GM23338 (cell line): Measurements from ENCODE around the gene TAP1. TPM values are rescaled to one million over a fixed set of nuclear protein-coding genes. Genes with fewer than 3 reads are reported as not detected.
A peak's percentile ranks its signal among the peaks of the same experiment; 100 is the strongest.

Source experiments
- ATAC-seq: fragments of 200-7000 bp; cut with Tn5 transposase; 3 replicates; pipeline ENCODE4 v1.9.1; 2020
- DNase-seq: peaks from one replicate; pipeline ENCODE4 v3.0.0-alpha.2; 2015; ENCODE audit warnings: low spot score
- H2AFZ ChIP-seq: fragments of 200-600 bp; sonication (generic); 2 replicates; pipeline ENCODE4 v1.8.0; 2016; ENCODE audit warnings: antibody characterized with exemption, mild to moderate bottlenecking, moderate library complexity
- H3F3A ChIP-seq: fragments of 200-600 bp; sonication (generic); replicated peaks from 2 replicates; pipeline ENCODE4 v1.8.0; 2017; ENCODE audit warnings: antibody characterized with exemption, mixed run types, low read depth
- H3K27ac ChIP-seq: fragments of 200-600 bp; sonication (generic); 2 replicates; pipeline ENCODE4 v1.6.1; 2016; ENCODE audit warnings: low read depth
- H3K27me3 ChIP-seq: fragments of 200-600 bp; sonication (generic); 2 replicates; pipeline ENCODE4 v1.8.0; 2016; ENCODE audit warnings: mild to moderate bottlenecking, mixed run types, moderate library complexity; ENCODE audit not compliant: insufficient read depth
- H3K36me3 ChIP-seq: fragments of 200-600 bp; sonication (generic); 2 replicates; pipeline ENCODE4 v1.8.0; 2016; ENCODE audit warnings: mild to moderate bottlenecking; ENCODE audit not compliant: insufficient read depth
- H3K4me1 ChIP-seq: fragments of 200-600 bp; sonication (generic); 2 replicates; pipeline ENCODE4 v1.8.0; 2016; ENCODE audit warnings: mild to moderate bottlenecking, moderate library complexity; ENCODE audit not compliant: insufficient read depth
- H3K4me2 ChIP-seq: fragments of 200-600 bp; sonication (generic); 2 replicates; pipeline ENCODE4 v1.7.1; 2017; ENCODE audit warnings: mixed run types
- H3K4me3 ChIP-seq: fragments of 200-600 bp; sonication (generic); 2 replicates; pipeline ENCODE4 v1.6.1; 2016; ENCODE audit warnings: mixed run types
- H3K79me2 ChIP-seq: fragments of 200-600 bp; sonication (generic); replicated peaks from 2 replicates; pipeline ENCODE4 v1.8.0; 2017; ENCODE audit warnings: mild to moderate bottlenecking; ENCODE audit not compliant: insufficient read depth
- H3K9me2 ChIP-seq: fragments of 200-600 bp; sonication (generic); 2 replicates; pipeline ENCODE4 v1.8.0; 2017; ENCODE audit not compliant: insufficient read depth
- H4K20me1 ChIP-seq: fragments of 200-600 bp; sonication (generic); replicated peaks from 2 replicates; pipeline ENCODE4 v1.8.0; 2017; ENCODE audit warnings: mild to moderate bottlenecking; ENCODE audit not compliant: insufficient read depth
- H3K27ac Mint-ChIP-seq: 2 replicates; pipeline ENCODE4 v1.8.0; 2020; ENCODE audit warnings: inconsistent platforms, mild to moderate bottlenecking, moderate library complexity, mixed read lengths
- H3K27me3 Mint-ChIP-seq: 3 replicates; pipeline ENCODE4 v1.8.0; 2022; ENCODE audit warnings: low read depth, mild to moderate bottlenecking, moderate library complexity, mixed read lengths, inconsistent platforms; ENCODE audit not compliant: insufficient read depth, poor library complexity
- H3K36me3 Mint-ChIP-seq: 3 replicates; pipeline ENCODE4 v1.8.0; 2021; ENCODE audit warnings: low read depth, mild to moderate bottlenecking, inconsistent platforms, moderate library complexity, mixed read lengths
- H3K4me1 Mint-ChIP-seq: 3 replicates; pipeline ENCODE4 v1.8.0; 2020; ENCODE audit warnings: mild to moderate bottlenecking, inconsistent platforms, mixed read lengths
- H3K4me3 Mint-ChIP-seq: 3 replicates; pipeline ENCODE4 v1.8.0; 2021; ENCODE audit warnings: moderate library complexity, mild to moderate bottlenecking, inconsistent platforms, mixed read lengths
- H3K9me3 Mint-ChIP-seq: 3 replicates; pipeline ENCODE4 v1.8.0; 2020; ENCODE audit warnings: moderate library complexity, mild to moderate bottlenecking, inconsistent platforms, mixed read lengths
- CTCF ChIP-seq, 2 experiments: fragments of 200-600 bp in 1 of 2; sonication (generic) in 1 of 2; conservative IDR thresholded peaks; 2 replicates each; pipeline versions ENCODE4 v1.5.1 to v1.6.1; 2016 to 2017; ENCODE audit warnings: antibody characterized with exemption in 2 of 2, low read depth in 2 of 2, mild to moderate bottlenecking in 2 of 2, moderate library complexity in 1 of 2
- EZH2 ChIP-seq: fragments of 200-600 bp; sonication (generic); IDR thresholded peaks from one replicate; pipeline ENCODE4 v1.8.0; 2017; ENCODE audit warnings: antibody characterized with exemption, mild to moderate bottlenecking, low read depth; ENCODE audit not compliant: unreplicated experiment
- EZH2phosphoT487 ChIP-seq: fragments of 200-600 bp; sonication (generic); IDR thresholded peaks from one replicate; pipeline ENCODE4 v1.8.1; 2018; ENCODE audit warnings: antibody characterized with exemption; ENCODE audit not compliant: unreplicated experiment
- JUNB ChIP-seq: IDR thresholded peaks from one replicate; pipeline ENCODE4 v1.6.1; 2016; ENCODE audit warnings: antibody characterized with exemption; ENCODE audit not compliant: unreplicated experiment
- STAT1 ChIP-seq: IDR thresholded peaks from one replicate; pipeline ENCODE4 v1.6.1; 2016; ENCODE audit warnings: antibody characterized with exemption; ENCODE audit not compliant: unreplicated experiment
- ZNF114 ChIP-seq: fragments of 250-450 bp; sonication (Bioruptor Pico); IDR thresholded peaks from 2 replicates; pipeline ENCODE4 v1.5.0; 2020; ENCODE audit warnings: mild to moderate bottlenecking, moderate library complexity
- polyA plus RNA-seq: library from polyadenylated mRNA; unstranded; fragments of >200 nt; fragmentation: Nextera tagmentation; extraction: Ambion mirVana; gene quantifications from 2 replicates; pipeline ENCODE4 v1.2.1, GENCODE V29; 2016
- total RNA-seq: library from RNA; depleted of rRNA; stranded (reverse); fragments of >200 nt; shearing (Covaris generic); gene quantifications from 2 replicates; pipeline ENCODE4 v1.2.3, GENCODE V29; 2014

TAP1 gene
- total and polyA plus RNA-seq, 2 experiments from 2014 or later = 13.8 to 22.0 TPM

GRCh38 chr6:32885698-32886286, 32.3 kb upstream of the TAP1 start:
- H3K36me3 Mint-ChIP-seq = no peaks in the 10 kb centered on the region
- H3K9me3 Mint-ChIP-seq = no peaks in the 10 kb centered on the region
- ATAC-seq (peak; percentile 38; the same call in 2 of the 3 replicates), DNase-seq (peak; percentile 82)
- H3K36me3 ChIP-seq = no peaks in the 10 kb centered on the region
- no peaks in the 10 kb centered on the region for H3K4me1 ChIP-seq
- H3K27me3 Mint-ChIP-seq = peaks cover 4% of the 10 kb centered on the region
- H3K4me3 Mint-ChIP-seq = no peak overlapping the region
- H3K9me2 ChIP-seq = no peaks in the 10 kb centered on the region
- no peak overlapping the region for H3K27ac ChIP-seq
- no peak overlapping the region for H3K4me3 ChIP-seq
- no peak overlapping the region for H2AFZ ChIP-seq
- H4K20me1 ChIP-seq = no peaks in the 10 kb centered on the region
- no peaks in the 10 kb centered on the region for H3K79me2 ChIP-seq
- no peaks in the 10 kb centered on the region for H3F3A ChIP-seq
- H3K4me1 Mint-ChIP-seq = no peaks in the 10 kb centered on the region
- H3K4me2 ChIP-seq = no peak overlapping the region
- no peak overlapping the region for H3K27ac Mint-ChIP-seq
- TF ChIP-seq CTCF (conservative IDR thresholded peaks at IDR 0.05; ENCODE audit: low read depth in 2 of 2) = peak; percentile 58 to 78
- TF ChIP-seq EZH2 = no peak
- TF ChIP-seq JUNB = no peak
- no peaks in the 10 kb centered on the region for H3K27me3 ChIP-seq

- Histone ChIP-seq H4K20me1 (no peaks in the 10 kb centered on the region), H3K9me2 (no peaks in the 10 kb centered on the region), H2AFZ (peak overlapping the region; percentile 59; the same call in 1 of the 2 replicates), H3K4me3 (no peak overlapping the region), H3K27ac (no peak overlapping the region), H3K4me2 (no peak overlapping the region), H3F3A (no peaks in the 10 kb centered on the region), H3K79me2 (no peaks in the 10 kb centered on the region), H3K36me3 (no peaks in the 10 kb centered on the region), H3K27me3 (no peaks in the 10 kb centered on the region), H3K4me1 (no peaks in the 10 kb centered on the region)
- Mint-ChIP-seq H3K27ac (no peak overlapping the region), H3K4me1 (no peaks in the 10 kb centered on the region), H3K27me3 (peaks cover 5% of the 10 kb centered on the region), H3K9me3 (no peaks in the 10 kb centered on the region), H3K36me3 (no peaks in the 10 kb centered on the region), H3K4me3 (no peak overlapping the region)
- ATAC-seq (peak; percentile 26; the same call in 1 of the 3 replicates), DNase-seq (peak; percentile 17)
- TF ChIP-seq EZH2phosphoT487 (no peak), ZNF114 (no peak), CTCF (conservative IDR thresholded peaks at IDR 0.05; ENCODE audit: low read depth in 2 of 2) (no peak), STAT1 (no peak)
Measured at GRCh38 chr6:32883789-32884188, 30.3 kb upstream of the TAP1 start.
